HG03469 (cell line): ENCODE data around the gene PEX10.

Experiments
- ATAC-seq: cut with Tn5 transposase; IDR thresholded peaks from one replicate; pipeline ENCODE4 v1.9.1; 2021; ENCODE audit warnings: mild to moderate bottlenecking, moderate library complexity, moderate number of reproducible peaks; ENCODE audit not compliant: unreplicated experiment

Gene PEX10

GRCh38 chr1:2405588-2406295 is 6.6 kb downstream of the PEX10 start:
- ATAC-seq: no peak

- no peak for ATAC-seq
These were observed 7.4 kb downstream of the PEX10 start for GRCh38 chr1:2404890-2405511.

GRCh38 chr1:2404142-2404889 is 8.0 kb downstream of the PEX10 start:
- ATAC-seq: no peak

GRCh38 chr1:2403273-2403672 is 9.1 kb downstream of the PEX10 start:
- ATAC-seq: no peak

GRCh38 chr1:2402420-2402819 is 9.9 kb downstream of the PEX10 start:
- no peak for ATAC-seq

GRCh38 chr1:2400950-2401649 is 11.3 kb downstream of the PEX10 start:
- no peak for ATAC-seq

GRCh38 chr1:2400576-2400909 is 11.8 kb downstream of the PEX10 start:
- ATAC-seq: no peak

- no peak for ATAC-seq
These were observed 12.3 kb downstream of the PEX10 start for GRCh38 chr1:2399890-2400575.

- no peak for ATAC-seq
These were observed 13.5 kb downstream of the PEX10 start for GRCh38 chr1:2398871-2399270.

- no peak for ATAC-seq
These were observed 15.2 kb downstream of the PEX10 start for GRCh38 chr1:2397007-2397679.

GRCh38 chr1:2396476-2396875 is 15.9 kb downstream of the PEX10 start:
- ATAC-seq: no peak

GRCh38 chr1:2396059-2396458 is 16.3 kb downstream of the PEX10 start:
- ATAC-seq: no peak

GRCh38 chr1:2395245-2395644 is 17.1 kb downstream of the PEX10 start:
- no peak for ATAC-seq

GRCh38 chr1:2394761-2395160 is 17.6 kb downstream of the PEX10 start:
- no peak for ATAC-seq

- ATAC-seq: no peak
These were observed 18.1 kb downstream of the PEX10 start for GRCh38 chr1:2394220-2394619.

GRCh38 chr1:2393471-2393877 is 18.9 kb downstream of the PEX10 start:
- no peak for ATAC-seq

GRCh38 chr1:2392686-2393085 is 19.7 kb downstream of the PEX10 start:
- ATAC-seq: no peak

GRCh38 chr1:2391931-2392509 is 20.3 kb downstream of the PEX10 start:
- no peak for ATAC-seq

GRCh38 chr1:2391041-2391930 is 21.1 kb downstream of the PEX10 start, which contains the start of the genes MORN1 and RER1:
MORN1 (minus strand) TSS chr1:2391554; CDS start chr1:2391533, 21 bp downstream.
RER1 (plus strand) TSS chr1:2391841; CDS start chr1:2395791, 3,950 bp downstream.
- ATAC-seq: peak; percentile 90
